Ovary (tissue), 3 donors: ENCODE data around the gene KHDC3L.

Experiments
- EP300 ChIP-seq: sonication (generic); formaldehyde crosslinking; IDR thresholded peaks from one replicate; pipeline ENCODE4 v1.6.1; 2017; ENCODE audit warnings: antibody characterized with exemption
- POLR2A ChIP-seq: fragments of 450-650 bp; IDR thresholded peaks from one replicate; pipeline ENCODE4 v1.6.1; 2017; ENCODE audit warnings: antibody characterized with exemption, mild to moderate bottlenecking, moderate library complexity
- TF ChIP-seq, protein P1 (sequence below), 3 donors: fragments of 450-650 bp in 2 of 3; fragments of 200-600 bp in 1 of 3; IDR thresholded peaks; one replicate each; pipeline versions ENCODE4 v1.5.1 to v1.8.0; 2016 to 2022; ENCODE audit warnings: antibody characterized with exemption in 3 of 3, mild to moderate bottlenecking in 1 of 3
- donor health status: DM: no; HTN: no; CAD: no.

DNA sequence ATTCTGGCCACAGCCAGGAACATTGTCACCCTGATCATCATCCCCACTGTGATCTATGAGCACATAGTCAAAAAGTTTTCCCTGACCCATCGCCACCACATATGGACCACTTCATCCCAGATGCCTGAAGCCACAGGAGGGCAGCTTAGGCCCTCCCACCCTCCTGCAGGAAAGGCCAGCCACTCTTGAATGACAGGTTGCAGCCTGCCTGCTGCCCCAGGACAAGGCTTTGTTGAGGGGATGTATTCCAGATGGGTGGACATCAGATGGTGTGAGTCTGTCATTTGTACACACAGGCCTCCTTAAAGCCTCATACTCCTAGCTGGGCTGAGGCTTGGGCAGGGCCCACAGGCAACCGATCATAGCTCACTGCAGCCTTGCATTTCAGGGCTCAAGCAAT, 39.1 kb upstream of the KHDC3L start:
- TF ChIP-seq, protein P1, sequence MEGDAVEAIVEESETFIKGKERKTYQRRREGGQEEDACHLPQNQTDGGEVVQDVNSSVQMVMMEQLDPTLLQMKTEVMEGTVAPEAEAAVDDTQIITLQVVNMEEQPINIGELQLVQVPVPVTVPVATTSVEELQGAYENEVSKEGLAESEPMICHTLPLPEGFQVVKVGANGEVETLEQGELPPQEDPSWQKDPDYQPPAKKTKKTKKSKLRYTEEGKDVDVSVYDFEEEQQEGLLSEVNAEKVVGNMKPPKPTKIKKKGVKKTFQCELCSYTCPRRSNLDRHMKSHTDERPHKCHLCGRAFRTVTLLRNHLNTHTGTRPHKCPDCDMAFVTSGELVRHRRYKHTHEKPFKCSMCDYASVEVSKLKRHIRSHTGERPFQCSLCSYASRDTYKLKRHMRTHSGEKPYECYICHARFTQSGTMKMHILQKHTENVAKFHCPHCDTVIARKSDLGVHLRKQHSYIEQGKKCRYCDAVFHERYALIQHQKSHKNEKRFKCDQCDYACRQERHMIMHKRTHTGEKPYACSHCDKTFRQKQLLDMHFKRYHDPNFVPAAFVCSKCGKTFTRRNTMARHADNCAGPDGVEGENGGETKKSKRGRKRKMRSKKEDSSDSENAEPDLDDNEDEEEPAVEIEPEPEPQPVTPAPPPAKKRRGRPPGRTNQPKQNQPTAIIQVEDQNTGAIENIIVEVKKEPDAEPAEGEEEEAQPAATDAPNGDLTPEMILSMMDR (IDR thresholded peaks at IDR 0.05) = no peak
- TF ChIP-seq POLR2A (no peak), EP300 (no peak)
